Mesenchymal stem cell (in vitro differentiated cells and primary cell): ENCODE data around the gene TAAR9.

ENCODE experiments used
- DNase-seq: peaks from one replicate; pipeline ENCODE4 v3.0.0-alpha.2; 2013
- H2AFZ ChIP-seq: one replicate; pipeline ENCODE4 v1.6.1; 2013; ENCODE audit warnings: low read depth, mild to moderate bottlenecking, control low read depth, inconsistent platforms, low read length, moderate library complexity
- H2AK5ac ChIP-seq: 2 replicates; pipeline ENCODE4 v1.6.1; 2013; ENCODE audit warnings: low read length, moderate library complexity, mild to moderate bottlenecking, inconsistent platforms; ENCODE audit not compliant: severe bottlenecking
- H2BK120ac ChIP-seq: one replicate; pipeline ENCODE4 v1.6.1; 2013; ENCODE audit warnings: low read depth, mild to moderate bottlenecking, inconsistent platforms, low read length, moderate library complexity
- H2BK12ac ChIP-seq, 2 experiments: one replicate each; pipeline ENCODE4 v1.6.1; 2013; ENCODE audit warnings: inconsistent platforms in 2 of 2, low read length in 2 of 2, mild to moderate bottlenecking in 2 of 2, moderate library complexity in 2 of 2, control low read depth in 1 of 2
- H2BK15ac ChIP-seq: one replicate; pipeline ENCODE4 v1.6.1; 2013; ENCODE audit warnings: mild to moderate bottlenecking, low read depth, inconsistent platforms; ENCODE audit not compliant: poor library complexity, severe bottlenecking
- H2BK5ac ChIP-seq: 2 replicates; pipeline ENCODE4 v1.6.1; 2013; ENCODE audit warnings: low read depth, mild to moderate bottlenecking, low read length, control low read depth, inconsistent platforms; ENCODE audit not compliant: poor library complexity, severe bottlenecking
- H3K14ac ChIP-seq, 2 experiments: one replicate each; pipeline ENCODE4 v1.6.1; 2013; ENCODE audit warnings: inconsistent platforms in 2 of 2, low read length in 2 of 2, control low read depth in 1 of 2, mild to moderate bottlenecking in 1 of 2, moderate library complexity in 1 of 2
- H3K18ac ChIP-seq, 2 experiments: one replicate each; pipeline ENCODE4 v1.6.1; 2013; ENCODE audit warnings: inconsistent platforms in 2 of 2, low read length in 2 of 2, control low read depth in 1 of 2, low read depth in 1 of 2, mild to moderate bottlenecking in 1 of 2
- H3K23ac ChIP-seq, 2 experiments: one replicate each; pipeline ENCODE4 v1.6.1; 2013; ENCODE audit warnings: inconsistent platforms in 2 of 2, low read length in 2 of 2, mild to moderate bottlenecking in 2 of 2, moderate library complexity in 2 of 2, control low read depth in 1 of 2
- H3K27ac ChIP-seq: 2 replicates; pipeline ENCODE4 v1.5.1; 2013; ENCODE audit warnings: mild to moderate bottlenecking, moderate library complexity, low read length, control low read depth, inconsistent platforms; ENCODE audit not compliant: poor library complexity, severe bottlenecking
- H3K27me3 ChIP-seq, 2 experiments: 2 replicates each; pipeline versions ENCODE4 v1.6.1 to v1.7.0; 2013; ENCODE audit warnings: low read length in 2 of 2, mild to moderate bottlenecking in 2 of 2, moderate library complexity in 2 of 2, control low read depth in 1 of 2, inconsistent platforms in 1 of 2; ENCODE audit not compliant: control insufficient read depth in 1 of 2, insufficient read depth in 1 of 2
- H3K36me3 ChIP-seq, 2 experiments: 2 replicates each; pipeline versions ENCODE4 v1.6.1 to v1.7.0; 2013; ENCODE audit warnings: low read length in 2 of 2, control low read depth in 1 of 2, inconsistent platforms in 1 of 2, low read depth in 1 of 2, mild to moderate bottlenecking in 1 of 2; ENCODE audit not compliant: insufficient read depth in 2 of 2, control insufficient read depth in 1 of 2
- H3K4ac ChIP-seq, 2 experiments: one replicate each; pipeline ENCODE4 v1.6.1; 2013; ENCODE audit warnings: inconsistent platforms in 2 of 2, low read length in 2 of 2, mild to moderate bottlenecking in 2 of 2, moderate library complexity in 2 of 2, control low read depth in 1 of 2, low read depth in 1 of 2
- H3K4me1 ChIP-seq: 2 replicates; pipeline ENCODE4 v1.6.1; 2013; ENCODE audit warnings: low read depth, low read length, control low read depth; ENCODE audit not compliant: control insufficient read depth, insufficient read depth
- H3K4me2 ChIP-seq: 2 replicates; pipeline ENCODE4 v1.6.1; 2013; ENCODE audit warnings: low read length, mild to moderate bottlenecking, inconsistent platforms; ENCODE audit not compliant: poor library complexity, severe bottlenecking
- H3K4me3 ChIP-seq, 2 experiments: 2 replicates each; pipeline versions ENCODE4 v1.5.1 to v1.7.0; 2013; ENCODE audit warnings: low read length in 2 of 2, mild to moderate bottlenecking in 2 of 2, control low read depth in 1 of 2, low read depth in 1 of 2; ENCODE audit not compliant: insufficient read depth in 1 of 2
- H3K79me1 ChIP-seq: replicated peaks from 2 replicates; pipeline ENCODE4 v1.6.1; 2013; ENCODE audit warnings: mild to moderate bottlenecking, control low read depth, low read length, inconsistent platforms; ENCODE audit not compliant: poor library complexity, severe bottlenecking
- H3K9ac ChIP-seq: 2 replicates; pipeline ENCODE4 v1.7.0; 2013; ENCODE audit warnings: mild to moderate bottlenecking, low read length, moderate library complexity
- H3K9me3 ChIP-seq: 2 replicates; pipeline ENCODE4 v1.7.0; 2013; ENCODE audit warnings: mild to moderate bottlenecking, low read length; ENCODE audit not compliant: control insufficient read depth
- H4K8ac ChIP-seq: one replicate; pipeline ENCODE4 v1.6.1; 2013; ENCODE audit warnings: inconsistent platforms, mild to moderate bottlenecking, low read length, moderate library complexity
- H4K91ac ChIP-seq: one replicate; pipeline ENCODE4 v1.6.1; 2013; ENCODE audit warnings: mild to moderate bottlenecking, low read length, inconsistent platforms
- WGBS: methylation state at CpG from one replicate; pipeline ENCODE4 v1.1.7; 2013; ENCODE audit warnings: mixed read lengths; 5-methylcytosine and 5-hydroxymethylcytosine counted together

TAAR9 gene

GRCh38 chr6:132491303-132491702 is 46.8 kb upstream of the TAAR9 start:
- peaks cover 27% of the 10 kb centered on the region for H3K79me1 ChIP-seq
- no peak overlapping the region for H2BK5ac ChIP-seq
- peaks cover 13 to 38% of the 10 kb centered on the region in 2 experiments for H3K36me3 ChIP-seq
- no peak overlapping the region for H3K18ac ChIP-seq
- no peak overlapping the region for H2BK120ac ChIP-seq
- no peak overlapping the region for H2AK5ac ChIP-seq
- H2BK12ac ChIP-seq, result no peak overlapping the region
- H3K4me3 ChIP-seq, result peak overlapping the region in 1 of 2 experiments; percentile 71
- H3K27me3 ChIP-seq, result no peaks in the 10 kb centered on the region
- H3K27ac ChIP-seq, result no peak overlapping the region
- no peak overlapping the region for H2BK15ac ChIP-seq
- H3K4me1 ChIP-seq, result peaks cover 8% of the 10 kb centered on the region
- H3K9ac ChIP-seq, result peak overlapping the region; percentile 92
- no peak overlapping the region for H3K23ac ChIP-seq
- no peak overlapping the region for H3K4me2 ChIP-seq
- no peak overlapping the region for H4K91ac ChIP-seq
- DNase-seq, result no peak
- peaks cover 12% of the 10 kb centered on the region for H3K9me3 ChIP-seq
- H3K4ac ChIP-seq, result no peak overlapping the region
- WGBS, result 94% methylated on average over 5 of the region's 5 CpGs
- H4K8ac ChIP-seq, result no peak overlapping the region
- no peak overlapping the region for H2AFZ ChIP-seq
- no peak overlapping the region for H3K14ac ChIP-seq

- Histone ChIP-seq H3K27me3 (no peaks in the 10 kb centered on the region), H4K8ac (no peak overlapping the region), H4K91ac (no peak overlapping the region), H3K23ac (no peak overlapping the region), H3K4me3 (no peak overlapping the region), H3K4ac (no peak overlapping the region), H3K14ac (no peak overlapping the region), H2BK5ac (no peak overlapping the region), H3K27ac (no peak overlapping the region), H3K36me3 (peaks cover 10 to 41% of the 10 kb centered on the region in 2 experiments), H2AK5ac (no peak overlapping the region), H3K4me2 (no peak overlapping the region), H2BK15ac (no peak overlapping the region), H3K9me3 (peaks cover 11% of the 10 kb centered on the region), H3K4me1 (peaks cover 8% of the 10 kb centered on the region), H2AFZ (no peak overlapping the region), H3K9ac (peak overlapping the region; percentile 92), H3K18ac (peak overlapping the region in 1 of 2 experiments; percentile 35), H2BK120ac (no peak overlapping the region), H2BK12ac (no peak overlapping the region), H3K79me1 (peaks cover 27% of the 10 kb centered on the region)
- DNase-seq, result no peak
- WGBS, result 92% methylated on average over 1 of the region's 1 CpG
Measured at GRCh38 chr6:132491881-132492280, 46.2 kb upstream of the TAAR9 start.

- peaks cover 29% of the 10 kb centered on the region for H3K79me1 ChIP-seq
- H3K27ac ChIP-seq, result no peak overlapping the region
- 100% methylated on average over 1 of the region's 2 CpGs for WGBS
- H2AK5ac ChIP-seq, result no peak overlapping the region
- no peak overlapping the region for H2BK5ac ChIP-seq
- peaks cover 8% of the 10 kb centered on the region for H3K4me1 ChIP-seq
- H3K14ac ChIP-seq, result no peak overlapping the region
- peaks cover 11% of the 10 kb centered on the region for H3K9me3 ChIP-seq
- H2AFZ ChIP-seq, result no peak overlapping the region
- no peak for DNase-seq
- H3K4me2 ChIP-seq, result no peak overlapping the region
- H3K9ac ChIP-seq, result peak overlapping the region; percentile 47
- no peak overlapping the region for H2BK120ac ChIP-seq
- peaks cover 15 to 60% of the 10 kb centered on the region in 2 experiments for H3K36me3 ChIP-seq
- no peaks in the 10 kb centered on the region for H3K27me3 ChIP-seq
- no peak overlapping the region for H3K18ac ChIP-seq
- no peak overlapping the region for H3K23ac ChIP-seq
- no peak overlapping the region for H3K4me3 ChIP-seq
- H4K91ac ChIP-seq, result no peak overlapping the region
- no peak overlapping the region for H4K8ac ChIP-seq
- no peak overlapping the region for H2BK12ac ChIP-seq
- no peak overlapping the region for H2BK15ac ChIP-seq
- H3K4ac ChIP-seq, result no peak overlapping the region
Measured at GRCh38 chr6:132494954-132495353, 43.1 kb upstream of the TAAR9 start.

- Histone ChIP-seq H2BK120ac (no peak overlapping the region), H3K9ac (peak overlapping the region; percentile 47), H4K91ac (no peak overlapping the region), H2BK12ac (no peak overlapping the region), H2BK5ac (no peak overlapping the region), H4K8ac (no peak overlapping the region), H3K27ac (no peak overlapping the region), H3K4ac (no peak overlapping the region), H3K23ac (no peak overlapping the region), H3K14ac (no peak overlapping the region), H3K36me3 (peaks cover 15 to 67% of the 10 kb centered on the region in 2 experiments), H3K9me3 (peaks cover 11% of the 10 kb centered on the region), H2BK15ac (no peak overlapping the region), H2AK5ac (no peak overlapping the region), H3K27me3 (no peaks in the 10 kb centered on the region), H3K4me1 (peaks cover 5% of the 10 kb centered on the region), H3K79me1 (peaks cover 25% of the 10 kb centered on the region), H3K18ac (no peak overlapping the region), H2AFZ (no peak overlapping the region), H3K4me2 (no peak overlapping the region), H3K4me3 (no peak overlapping the region)
- DNase-seq, result no peak
- WGBS, result 100% methylated on average over 1 of the region's 2 CpGs
Measured at GRCh38 chr6:132495604-132496079, 42.4 kb upstream of the TAAR9 start.
